Mucosa of descending colon (tissue), 3 donors: ENCODE results near the gene WASF3. TPM values are rescaled to one million over a fixed set of nuclear protein-coding genes. Genes with fewer than 3 reads are reported as not detected.

Experiments used
- ATAC-seq: fragments of 200-7000 bp; cut with Tn5 transposase; one replicate; pipeline ENCODE4 v1.9.1; 2020; ENCODE audit warnings: mild to moderate bottlenecking, moderate library complexity
- DNase-seq, 3 donors: peaks; one replicate each; pipeline ENCODE4 v3.0.0-alpha.2; 2020
- H3K36me3 ChIP-seq: fragments of 200-600 bp; one replicate; pipeline ENCODE4 v1.8.0; 2021; ENCODE audit warnings: low read depth, mild to moderate bottlenecking
- H3K4me1 ChIP-seq: fragments of 200-600 bp; one replicate; pipeline ENCODE4 v1.8.0; 2021; ENCODE audit warnings: low read depth, mild to moderate bottlenecking
- H3K4me3 ChIP-seq: fragments of 200-600 bp; one replicate; pipeline ENCODE4 v1.8.0; 2021; ENCODE audit warnings: mild to moderate bottlenecking
- H3K9me3 ChIP-seq: fragments of 200-600 bp; one replicate; pipeline ENCODE4 v1.8.0; 2021; ENCODE audit warnings: mild to moderate bottlenecking
- CTCF ChIP-seq: fragments of 200-600 bp; IDR thresholded peaks from one replicate; pipeline ENCODE4 v1.8.0; 2022; ENCODE audit warnings: antibody characterized with exemption, mild to moderate bottlenecking
- intact Hi-C, 2 donors: fragments of 100-400 bp; cut with DNase I in 1 of 2; cut with micrococcal nuclease in 1 of 2; formaldehyde crosslinking; loops; one replicate each; pipeline versions ENCODE4 v1.11.0 to v1.11.1; 2022; cut with DNase I, micrococcal nuclease
- total RNA-seq, 3 donors: library from RNA; stranded (reverse); fragmentation: NEBNext Ultra II Directional in 2 of 3; extraction: Animal tissue kit (Norgen Biotek cat#: 25700) in 2 of 3; gene quantifications; one replicate each; pipeline versions ENCODE4 v1.2.1 to v1.2.4, GENCODE V29; 2021 to 2023
- donor health status: DM: no; HTN: no; CAD: no; lungs with moderate emphysema.
- donor health status: DM: no; HTN: no; CAD: no.
- donor health status: DM: no; HTN: yes; CAD: no.

The WASF3 gene
- total RNA-seq, 3 donors from 2014 or later: 1.4 to 18.4 (median 4.4) TPM

GRCh38 chr13:26680572-26680971 is 123.1 kb downstream of the WASF3 start:
- Histone ChIP-seq H3K36me3 (no peaks in the 10 kb centered on the region), H3K4me3 (no peak overlapping the region)
- intact Hi-C loops: loop anchor here in 1 of 2 donors (10.0 kb wide), 1 partner anchor 196 kb away; no protein-coding TSS in a partner anchor

GRCh38 chr13:26681036-26681435 is 123.6 kb downstream of the WASF3 start:
- ATAC-seq (no peak), DNase-seq (no peak)
- Histone ChIP-seq H3K36me3 (no peaks in the 10 kb centered on the region), H3K4me3 (no peak overlapping the region), H3K9me3 (no peaks in the 10 kb centered on the region), H3K4me1 (no peaks in the 10 kb centered on the region)
- no peak for TF ChIP-seq CTCF
- intact Hi-C loops: loop anchor here in 1 of 2 donors (10.0 kb wide), 1 partner anchor 196 kb away; no protein-coding TSS in a partner anchor

More at GRCh38 chr13:26680572-26680971, 123.1 kb downstream of the WASF3 start:
- DNase-seq: no peak
- H3K4me1 ChIP-seq: no peaks in the 10 kb centered on the region
- TF ChIP-seq CTCF: no peak
- no peaks in the 10 kb centered on the region for H3K9me3 ChIP-seq
- ATAC-seq: no peak

GRCh38 chr13:26682606-26683005 is 125.1 kb downstream of the WASF3 start:
- Histone ChIP-seq H3K4me1 (no peaks in the 10 kb centered on the region), H3K9me3 (no peaks in the 10 kb centered on the region), H3K36me3 (no peaks in the 10 kb centered on the region), H3K4me3 (no peak overlapping the region)
- no peak for TF ChIP-seq CTCF
- no peak for DNase-seq
- ATAC-seq: no peak
- intact Hi-C loops: loop anchor here in 1 of 2 donors (10.0 kb wide), 1 partner anchor 198 kb away; no protein-coding TSS in a partner anchor

GRCh38 chr13:26685606-26686005 is 128.1 kb downstream of the WASF3 start:
- H3K4me1 ChIP-seq: no peaks in the 10 kb centered on the region
- peaks cover 3% of the 10 kb centered on the region for H3K9me3 ChIP-seq
- no peak overlapping the region for H3K4me3 ChIP-seq
- intact Hi-C loops: loop anchor here in 1 of 2 donors (10.0 kb wide), 1 partner anchor 201 kb away; no protein-coding TSS in a partner anchor
- TF ChIP-seq CTCF: no peak
- ATAC-seq (no peak), DNase-seq (no peak)
- H3K36me3 ChIP-seq: no peaks in the 10 kb centered on the region

GRCh38 chr13:26686285-26686684 is 128.8 kb downstream of the WASF3 start:
- no peaks in the 10 kb centered on the region for H3K36me3 ChIP-seq
- H3K4me1 ChIP-seq: no peaks in the 10 kb centered on the region
- TF ChIP-seq CTCF: no peak
- H3K9me3 ChIP-seq: peaks cover 7% of the 10 kb centered on the region
- no peak overlapping the region for H3K4me3 ChIP-seq
- ATAC-seq (no peak), DNase-seq (no peak)
- intact Hi-C loops: loop anchor here in 1 of 2 donors (10.0 kb wide), 1 partner anchor 201 kb away; no protein-coding TSS in a partner anchor
